Skin epidermis (tissue), 12 donors: ENCODE results near the gene REPS1.
"Not testable (repeated sequence)": the region's sequence is repeated elsewhere in the genome, so short reads cannot be mapped to it uniquely, and the experiment has no call there.

Experiments
- H3K27ac ChIP-seq, 21 experiments: fragments of 200-600 bp; sonication (generic) in 11 of 21; one replicate each; pipeline ENCODE4 v1.5.0; 2020; ENCODE audit warnings: mild to moderate bottlenecking in 3 of 21, inconsistent platforms in 2 of 21, moderate library complexity in 2 of 21
- H3K4me3 ChIP-seq, 7 experiments: fragments of 200-600 bp; sonication (generic) in 2 of 7; one replicate each; pipeline ENCODE4 v1.5.0; 2020; ENCODE audit warnings: inconsistent platforms in 2 of 7, mild to moderate bottlenecking in 2 of 7, moderate library complexity in 1 of 7

The REPS1 gene

GRCh38 chr6:138948546-138949179, 39.4 kb downstream of the REPS1 start:
- Histone ChIP-seq H3K27ac (no peak overlapping the region), H3K4me3 (no peak overlapping the region)

- Histone ChIP-seq H3K4me3 (no peak overlapping the region), H3K27ac (no peak overlapping the region)
Measured at GRCh38 chr6:138948004-138948403, 40.0 kb downstream of the REPS1 start.

GRCh38 chr6:138945354-138945753, 42.7 kb downstream of the REPS1 start:
- Histone ChIP-seq H3K4me3 (no peak overlapping the region), H3K27ac (no peak overlapping the region)

- Histone ChIP-seq H3K4me3 (no peak overlapping the region), H3K27ac (no peak overlapping the region)
Measured at GRCh38 chr6:138944412-138944811, 43.6 kb downstream of the REPS1 start.

- no peak overlapping the region for H3K4me3 ChIP-seq
Measured at GRCh38 chr6:138943089-138943625, 44.9 kb downstream of the REPS1 start.

GRCh38 chr6:138936873-138937272, 51.2 kb downstream of the REPS1 start:
- H3K4me3 ChIP-seq, H3K27ac ChIP-seq: not testable (repeated sequence)

More at GRCh38 chr6:138943089-138943625, 44.9 kb downstream of the REPS1 start:
- H3K27ac ChIP-seq = no peak overlapping the region

- Histone ChIP-seq H3K4me3 (no peak overlapping the region), H3K27ac (no peak overlapping the region)
Measured at GRCh38 chr6:138931660-138932059, 56.4 kb downstream of the REPS1 start.

GRCh38 chr6:138926579-138926978, 61.5 kb downstream of the REPS1 start:
- H3K4me3 ChIP-seq = no peak overlapping the region

GRCh38 chr6:138925806-138926205, 62.2 kb downstream of the REPS1 start:
- no peak overlapping the region for H3K4me3 ChIP-seq
- H3K27ac ChIP-seq = no peak overlapping the region

More at GRCh38 chr6:138926579-138926978, 61.5 kb downstream of the REPS1 start:
- no peak overlapping the region for H3K27ac ChIP-seq

GRCh38 chr6:138923561-138923960, 64.5 kb downstream of the REPS1 start:
- Histone ChIP-seq H3K4me3 (no peak overlapping the region), H3K27ac (no peak overlapping the region)

GRCh38 chr6:138920906-138921305, 67.1 kb downstream of the REPS1 start:
- Histone ChIP-seq H3K4me3 (no peak overlapping the region), H3K27ac (no peak overlapping the region)

GRCh38 chr6:138914701-138915100, 73.4 kb downstream of the REPS1 start:
- H3K27ac ChIP-seq = no peak overlapping the region
- no peak overlapping the region for H3K4me3 ChIP-seq

- Histone ChIP-seq H3K27ac (no peak overlapping the region), H3K4me3 (no peak overlapping the region)
Measured at GRCh38 chr6:138912308-138912707, 75.7 kb downstream of the REPS1 start.

- Histone ChIP-seq H3K27ac (no peak overlapping the region), H3K4me3 (no peak overlapping the region)
Measured at GRCh38 chr6:138909975-138910374, 78.1 kb downstream of the REPS1 start.

- no peak overlapping the region for H3K4me3 ChIP-seq
- no peak overlapping the region for H3K27ac ChIP-seq
Measured at GRCh38 chr6:138909511-138909910, 78.5 kb downstream of the REPS1 start.

GRCh38 chr6:138907167-138907566, 80.9 kb downstream of the REPS1 start:
- Histone ChIP-seq H3K27ac (no peak overlapping the region), H3K4me3 (no peak overlapping the region)

GRCh38 chr6:138897031-138897430, 91.0 kb downstream of the REPS1 start:
- no peak overlapping the region for H3K27ac ChIP-seq
- H3K4me3 ChIP-seq = no peak overlapping the region

- H3K27ac ChIP-seq = no peak overlapping the region
- no peak overlapping the region for H3K4me3 ChIP-seq
Measured at GRCh38 chr6:138896104-138896756, 91.8 kb downstream of the REPS1 start.

- H3K27ac ChIP-seq = no peak overlapping the region
- H3K4me3 ChIP-seq = no peak overlapping the region
Measured at GRCh38 chr6:138891255-138891986, 96.6 kb downstream of the REPS1 start.

GRCh38 chr6:138885156-138885819, 102.8 kb downstream of the REPS1 start:
- Histone ChIP-seq H3K27ac (no peak overlapping the region), H3K4me3 (no peak overlapping the region)
